DOHH2 (cell line): Measurements from ENCODE around the gene PLXNA2.

Source experiments
- EZH2phosphoT487 ChIP-seq: fragments of 200-600 bp; sonication (generic); IDR thresholded peaks from 2 replicates; pipeline ENCODE4 v1.6.1; 2017; ENCODE audit warnings: borderline replicate concordance, mild to moderate bottlenecking, antibody characterized with exemption, low read length, moderate library complexity, mixed read lengths
- TF ChIP-seq, protein P1 (sequence below): fragments of 200-600 bp; sonication (generic); IDR thresholded peaks from one replicate; pipeline ENCODE4 v1.5.1; 2014; ENCODE audit warnings: antibody characterized with exemption, mild to moderate bottlenecking, low read depth, low read length; ENCODE audit not compliant: poor library complexity, severe bottlenecking

DNA sequence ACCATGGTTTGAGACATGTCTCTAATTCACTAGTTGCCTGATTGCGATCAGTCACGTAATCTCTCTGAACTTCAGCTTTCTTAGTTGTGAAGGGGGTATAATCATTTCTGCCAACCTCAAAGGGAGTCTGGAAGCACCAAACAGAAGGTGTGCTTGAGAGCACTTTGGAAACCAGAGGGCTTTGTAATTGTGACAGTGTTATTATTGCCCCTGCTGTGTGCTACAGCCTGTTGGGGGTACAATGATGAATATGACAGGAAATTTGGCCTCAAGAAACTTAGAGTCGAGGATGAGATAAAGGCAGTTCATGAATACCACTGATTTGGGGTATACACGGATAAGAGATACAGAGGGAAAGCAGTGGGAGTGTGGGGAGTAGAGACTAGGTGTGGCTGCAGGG, 183.1 kb downstream of the PLXNA2 start:
- TF ChIP-seq EZH2phosphoT487: no peak
- TF ChIP-seq, protein P1, sequence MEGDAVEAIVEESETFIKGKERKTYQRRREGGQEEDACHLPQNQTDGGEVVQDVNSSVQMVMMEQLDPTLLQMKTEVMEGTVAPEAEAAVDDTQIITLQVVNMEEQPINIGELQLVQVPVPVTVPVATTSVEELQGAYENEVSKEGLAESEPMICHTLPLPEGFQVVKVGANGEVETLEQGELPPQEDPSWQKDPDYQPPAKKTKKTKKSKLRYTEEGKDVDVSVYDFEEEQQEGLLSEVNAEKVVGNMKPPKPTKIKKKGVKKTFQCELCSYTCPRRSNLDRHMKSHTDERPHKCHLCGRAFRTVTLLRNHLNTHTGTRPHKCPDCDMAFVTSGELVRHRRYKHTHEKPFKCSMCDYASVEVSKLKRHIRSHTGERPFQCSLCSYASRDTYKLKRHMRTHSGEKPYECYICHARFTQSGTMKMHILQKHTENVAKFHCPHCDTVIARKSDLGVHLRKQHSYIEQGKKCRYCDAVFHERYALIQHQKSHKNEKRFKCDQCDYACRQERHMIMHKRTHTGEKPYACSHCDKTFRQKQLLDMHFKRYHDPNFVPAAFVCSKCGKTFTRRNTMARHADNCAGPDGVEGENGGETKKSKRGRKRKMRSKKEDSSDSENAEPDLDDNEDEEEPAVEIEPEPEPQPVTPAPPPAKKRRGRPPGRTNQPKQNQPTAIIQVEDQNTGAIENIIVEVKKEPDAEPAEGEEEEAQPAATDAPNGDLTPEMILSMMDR: no peak
